ENCODE results near the gene ASTN1. TPM values are rescaled to one million over a fixed set of nuclear protein-coding genes. Genes with fewer than 3 reads are reported as not detected.
A peak's percentile ranks its signal among the peaks of the same experiment; 100 is the strongest.

Gene ASTN1
- total and polyA plus RNA-seq, 4 donors: 33.4 to 127 (median 82.8) TPM

DNA sequence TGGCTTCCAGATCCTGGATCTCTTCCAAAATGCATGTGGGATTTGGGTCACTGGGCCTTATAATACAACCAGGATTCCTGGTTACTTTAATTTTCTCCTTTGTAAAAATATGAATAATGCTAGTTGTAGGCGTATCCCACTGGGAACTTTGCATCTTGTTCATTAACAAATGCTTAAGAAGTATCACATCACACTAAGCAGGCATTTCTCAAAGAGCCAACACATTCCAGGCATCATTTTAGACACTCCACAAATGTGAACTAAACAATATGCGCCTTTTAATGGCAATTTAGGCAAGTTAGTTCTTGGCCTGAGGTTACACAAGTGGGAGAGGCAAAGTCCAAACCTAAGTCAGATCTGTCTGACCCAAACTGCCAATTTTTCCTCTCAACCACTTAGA, 22.1 kb upstream of the ASTN1 start:
- WGBS (ENCODE audit: insufficient coverage): 83% methylated on average over 1 of the region's 2 CpGs
- Histone ChIP-seq H3K27ac (ENCODE audit: low read depth, low read length) (no peak overlapping the region), H3K27me3 (ENCODE audit: control insufficient read depth, insufficient read depth, low read length) (no peaks in the 10 kb centered on the region), H3K4me1 (ENCODE audit: control insufficient read depth, insufficient read depth, low read length) (peaks cover 3% of the 10 kb centered on the region), H3K9me3 (ENCODE audit: control insufficient read depth, insufficient read depth, low read length) (no peaks in the 10 kb centered on the region), H3K4me3 (ENCODE audit: low read depth, low read length) (no peak overlapping the region), H3K36me3 (ENCODE audit: control insufficient read depth, insufficient read depth, low read length) (no peaks in the 10 kb centered on the region)
- no peak for DNase-seq (ENCODE audit: low read depth in 4 of 6, low spot score in 6 of 6)

DNA sequence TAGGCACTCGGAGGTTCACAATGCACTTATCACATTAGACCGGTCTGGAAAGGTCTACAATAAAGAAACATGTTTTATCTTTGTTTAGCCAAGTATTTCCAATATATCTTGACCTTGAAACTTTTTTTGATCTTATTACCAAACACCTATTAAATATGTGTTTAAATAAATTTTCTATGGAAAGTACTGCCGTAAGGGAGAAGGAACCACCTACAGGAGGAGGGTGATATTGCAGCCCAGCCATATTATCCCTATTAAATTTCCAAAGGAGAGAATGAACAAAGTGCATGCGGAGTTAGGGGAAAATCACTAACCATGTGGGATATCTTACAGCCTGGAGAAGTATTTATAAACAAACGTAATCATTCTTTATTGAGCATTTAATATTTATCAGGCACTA, 20.7 kb upstream of the ASTN1 start:
- Histone ChIP-seq H3K27ac (ENCODE audit: low read depth, low read length) (no peak overlapping the region), H3K9me3 (ENCODE audit: control insufficient read depth, insufficient read depth, low read length) (no peaks in the 10 kb centered on the region), H3K27me3 (ENCODE audit: control insufficient read depth, insufficient read depth, low read length) (peaks cover 3% of the 10 kb centered on the region), H3K36me3 (ENCODE audit: control insufficient read depth, insufficient read depth, low read length) (peaks cover 2% of the 10 kb centered on the region), H3K4me1 (ENCODE audit: control insufficient read depth, insufficient read depth, low read length) (peaks cover 9% of the 10 kb centered on the region), H3K4me3 (ENCODE audit: low read depth, low read length) (no peak overlapping the region)
- no CpG with 5 or more reads among the region's 5 CpGs for WGBS (ENCODE audit: insufficient coverage)
- no peak for DNase-seq (ENCODE audit: low read depth in 4 of 6, low spot score in 6 of 6)

DNA sequence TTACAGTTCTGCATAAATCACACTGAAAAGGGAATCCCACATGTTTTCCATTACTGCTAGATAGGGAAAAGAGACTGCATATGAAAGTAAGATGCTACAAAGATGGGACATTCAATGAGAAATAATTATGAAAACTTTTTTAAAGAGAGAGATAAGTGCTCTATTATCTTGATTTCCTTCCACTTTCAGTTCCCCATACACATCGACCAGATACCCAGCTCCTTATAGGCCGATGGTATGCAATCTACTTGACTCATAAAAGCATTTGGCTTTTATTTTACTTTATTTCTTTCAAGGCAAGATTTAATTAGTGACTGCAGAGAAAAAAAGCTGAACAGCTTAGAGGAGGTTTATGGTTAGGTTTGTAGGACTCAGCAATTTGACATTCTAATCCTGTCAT, 19.3 kb upstream of the ASTN1 start:
- Histone ChIP-seq H3K4me1 (ENCODE audit: control insufficient read depth, insufficient read depth, low read length) (peaks cover 9% of the 10 kb centered on the region), H3K27me3 (ENCODE audit: control insufficient read depth, insufficient read depth, low read length) (peaks cover 3% of the 10 kb centered on the region), H3K36me3 (ENCODE audit: control insufficient read depth, insufficient read depth, low read length) (peaks cover 2% of the 10 kb centered on the region), H3K4me3 (ENCODE audit: low read depth, low read length) (no peak overlapping the region), H3K9me3 (ENCODE audit: control insufficient read depth, insufficient read depth, low read length) (no peaks in the 10 kb centered on the region), H3K27ac (ENCODE audit: low read depth, low read length) (no peak overlapping the region)
- no CpG with 5 or more reads among the region's 2 CpGs for WGBS (ENCODE audit: insufficient coverage)
- DNase-seq (ENCODE audit: low read depth in 4 of 6, low spot score in 6 of 6): no peak

DNA sequence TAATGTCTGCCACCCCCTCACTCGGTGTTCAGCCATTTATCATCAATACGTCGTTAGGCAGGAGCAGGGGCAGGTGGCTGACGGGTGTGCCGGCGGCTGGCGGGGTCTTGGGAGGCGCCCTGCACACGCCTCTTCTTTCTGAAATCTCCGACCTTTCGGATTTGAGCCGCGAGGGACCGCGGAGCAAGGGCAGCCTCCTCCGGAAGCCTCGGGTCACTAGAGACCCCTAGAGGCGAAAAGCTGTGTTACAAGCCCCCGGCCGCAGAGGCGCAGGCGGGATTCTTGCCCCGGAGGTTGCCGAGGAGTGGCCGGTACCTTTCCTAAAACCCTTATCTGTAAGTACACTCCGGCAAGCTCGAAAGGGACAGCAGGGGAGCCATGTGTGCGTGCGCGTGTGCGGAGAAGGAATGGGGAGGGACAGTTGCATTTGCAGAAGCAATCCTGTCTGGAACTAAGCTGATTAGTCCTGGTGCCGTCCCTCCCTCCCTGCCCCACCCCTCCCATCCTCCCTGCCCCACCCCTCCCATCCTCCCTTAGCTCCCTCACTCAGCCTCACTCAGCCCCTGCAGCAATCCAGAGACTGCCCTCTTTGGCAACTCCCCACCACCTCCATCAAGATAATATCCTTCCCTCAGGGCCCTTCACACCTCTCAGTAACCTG, 17.2 kb upstream of the ASTN1 start:
- H3K4me3 ChIP-seq (ENCODE audit: low read depth, low read length): peak overlapping the region; percentile 34
- under 1% methylated on average over 25 of the region's 32 CpGs for WGBS (ENCODE audit: insufficient coverage)
- peaks cover 2% of the 10 kb centered on the region for H3K36me3 ChIP-seq (ENCODE audit: control insufficient read depth, insufficient read depth, low read length)
- peak in 3 of 6 donors; percentile 53 to 90 (median 85) for DNase-seq (ENCODE audit: low read depth in 4 of 6, low spot score in 6 of 6)
- H3K4me1 ChIP-seq (ENCODE audit: control insufficient read depth, insufficient read depth, low read length): peaks cover 9% of the 10 kb centered on the region
- H3K9me3 ChIP-seq (ENCODE audit: control insufficient read depth, insufficient read depth, low read length): no peaks in the 10 kb centered on the region
- H3K27ac ChIP-seq (ENCODE audit: low read depth, low read length): no peak overlapping the region
- H3K27me3 ChIP-seq (ENCODE audit: control insufficient read depth, insufficient read depth, low read length): peaks cover 3% of the 10 kb centered on the region

DNA sequence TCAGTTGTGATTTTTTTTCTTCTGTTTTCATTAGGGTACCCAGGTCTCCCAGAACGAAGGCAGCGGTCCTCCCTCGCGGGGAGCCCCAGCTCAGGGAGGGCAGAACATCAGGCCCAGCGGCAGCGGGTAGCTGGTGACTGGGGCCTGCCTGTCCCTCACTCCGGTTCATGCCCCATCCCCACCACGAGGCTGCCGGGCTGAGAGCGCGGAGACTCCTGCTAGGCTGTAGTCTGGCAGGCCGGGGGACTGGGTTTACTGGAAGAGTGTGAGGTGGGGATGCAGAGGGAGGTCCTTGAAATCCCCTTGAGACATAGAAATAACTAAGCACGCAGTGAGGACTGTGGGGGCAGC, 16.7 kb upstream of the ASTN1 start:
- peaks cover 9% of the 10 kb centered on the region for H3K4me1 ChIP-seq (ENCODE audit: control insufficient read depth, insufficient read depth, low read length)
- no peak for DNase-seq (ENCODE audit: low read depth in 4 of 6, low spot score in 6 of 6)
- no peak overlapping the region for H3K27ac ChIP-seq (ENCODE audit: low read depth, low read length)
- peak overlapping the region; percentile 34 for H3K4me3 ChIP-seq (ENCODE audit: low read depth, low read length)
- H3K36me3 ChIP-seq (ENCODE audit: control insufficient read depth, insufficient read depth, low read length): peaks cover 2% of the 10 kb centered on the region
- 11% methylated on average over 8 of the region's 13 CpGs for WGBS (ENCODE audit: insufficient coverage)
- H3K27me3 ChIP-seq (ENCODE audit: control insufficient read depth, insufficient read depth, low read length): peaks cover 3% of the 10 kb centered on the region
- no peaks in the 10 kb centered on the region for H3K9me3 ChIP-seq (ENCODE audit: control insufficient read depth, insufficient read depth, low read length)

DNA sequence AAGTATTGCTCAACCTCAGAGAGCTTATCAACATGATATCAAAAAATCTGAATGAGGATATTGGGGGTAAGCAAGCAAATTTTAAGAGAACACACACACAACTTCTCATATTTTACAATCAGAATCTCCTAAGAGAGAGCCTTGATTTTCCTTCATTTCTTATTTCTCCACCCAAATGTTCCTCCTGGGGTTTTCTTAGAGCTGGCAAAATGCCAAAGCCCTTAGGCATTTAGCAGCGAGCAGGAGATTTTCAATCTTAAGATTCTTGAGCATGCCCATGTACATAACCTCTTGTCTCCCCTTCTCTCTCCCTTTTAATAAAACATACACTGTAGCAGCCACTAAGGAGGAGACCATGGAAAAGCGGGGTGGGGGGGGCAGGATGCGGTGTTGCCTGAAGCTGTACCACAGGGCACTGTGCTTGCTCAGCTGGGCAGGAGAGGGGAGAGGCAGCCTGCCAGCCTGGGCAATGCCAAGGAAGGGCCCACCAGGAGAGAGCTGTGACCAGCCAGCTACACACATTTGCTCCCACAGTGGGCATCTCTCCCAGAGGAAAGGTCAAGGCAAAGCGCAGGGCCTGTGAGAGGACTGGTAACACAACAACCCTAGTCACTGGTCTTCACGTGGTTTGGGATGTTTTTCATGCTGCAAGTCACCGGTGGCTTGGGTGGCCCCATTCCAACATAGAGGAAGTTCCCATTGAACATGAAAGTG, 10.6 kb upstream of the ASTN1 start:
- no peaks in the 10 kb centered on the region for H3K36me3 ChIP-seq (ENCODE audit: control insufficient read depth, insufficient read depth, low read length)
- peak in 2 of 6 donors; percentile 48 to 58 for DNase-seq (ENCODE audit: low read depth in 4 of 6, low spot score in 6 of 6)
- H3K4me3 ChIP-seq (ENCODE audit: low read depth, low read length): no peak overlapping the region
- WGBS (ENCODE audit: insufficient coverage): 39% methylated on average over 5 of the region's 6 CpGs
- peaks cover 7% of the 10 kb centered on the region for H3K27me3 ChIP-seq (ENCODE audit: control insufficient read depth, insufficient read depth, low read length)
- H3K9me3 ChIP-seq (ENCODE audit: control insufficient read depth, insufficient read depth, low read length): no peaks in the 10 kb centered on the region
- peaks cover 12% of the 10 kb centered on the region for H3K4me1 ChIP-seq (ENCODE audit: control insufficient read depth, insufficient read depth, low read length)
- H3K27ac ChIP-seq (ENCODE audit: low read depth, low read length): no peak overlapping the region

DNA sequence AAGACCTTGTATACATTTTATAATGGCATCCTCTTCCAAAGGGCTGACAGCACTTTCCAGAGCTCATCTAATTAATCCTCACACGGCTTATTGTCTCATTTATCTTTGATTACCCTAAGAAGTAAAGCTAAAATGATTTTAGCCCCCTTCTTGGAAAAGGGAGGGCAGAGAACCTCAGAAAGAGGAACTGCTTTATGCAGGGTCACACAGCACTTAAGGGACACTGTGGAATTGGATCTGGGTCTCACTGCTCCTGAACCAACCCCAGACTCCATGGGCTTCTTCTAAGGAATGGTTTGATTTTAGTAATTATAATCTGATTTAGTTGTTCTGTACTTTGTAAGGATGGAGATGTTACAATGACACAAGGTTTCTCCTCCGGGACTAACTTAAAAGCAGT, 9.5 kb upstream of the ASTN1 start:
- Histone ChIP-seq H3K9me3 (ENCODE audit: control insufficient read depth, insufficient read depth, low read length) (no peaks in the 10 kb centered on the region), H3K36me3 (ENCODE audit: control insufficient read depth, insufficient read depth, low read length) (no peaks in the 10 kb centered on the region), H3K4me1 (ENCODE audit: control insufficient read depth, insufficient read depth, low read length) (peaks cover 12% of the 10 kb centered on the region), H3K27me3 (ENCODE audit: control insufficient read depth, insufficient read depth, low read length) (peaks cover 10% of the 10 kb centered on the region), H3K27ac (ENCODE audit: low read depth, low read length) (no peak overlapping the region), H3K4me3 (ENCODE audit: low read depth, low read length) (no peak overlapping the region)
- no peak for DNase-seq (ENCODE audit: low read depth in 4 of 6, low spot score in 6 of 6)
- WGBS (ENCODE audit: insufficient coverage): 100% methylated on average over 1 of the region's 2 CpGs

DNA sequence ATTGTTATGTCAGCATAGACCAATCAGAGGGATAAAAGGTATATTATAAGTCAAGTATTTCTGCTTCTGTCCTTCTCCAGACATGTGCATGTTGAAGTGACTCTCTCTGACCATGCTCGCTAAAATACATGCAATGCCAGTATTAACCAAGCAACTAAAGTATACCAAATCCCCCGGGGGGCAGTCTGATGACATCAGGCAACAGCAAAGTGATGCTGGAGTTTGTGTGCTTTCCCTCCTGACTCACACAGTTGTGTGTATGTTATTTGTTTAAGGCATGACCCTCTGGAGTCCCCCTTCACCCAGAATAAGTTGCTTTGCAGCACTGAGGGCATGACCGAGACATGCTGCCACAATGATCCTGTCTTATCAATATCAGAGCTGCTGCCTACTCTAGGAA, 8.4 kb upstream of the ASTN1 start:
- H3K27me3 ChIP-seq (ENCODE audit: control insufficient read depth, insufficient read depth, low read length): peaks cover 10% of the 10 kb centered on the region
- no peaks in the 10 kb centered on the region for H3K36me3 ChIP-seq (ENCODE audit: control insufficient read depth, insufficient read depth, low read length)
- H3K9me3 ChIP-seq (ENCODE audit: control insufficient read depth, insufficient read depth, low read length): no peaks in the 10 kb centered on the region
- peak in 1 of 6 donors; percentile 46 for DNase-seq (ENCODE audit: low read depth in 4 of 6, low spot score in 6 of 6)
- peak overlapping the region; percentile 4 for H3K4me3 ChIP-seq (ENCODE audit: low read depth, low read length)
- H3K4me1 ChIP-seq (ENCODE audit: control insufficient read depth, insufficient read depth, low read length): peaks cover 12% of the 10 kb centered on the region
- 60% methylated on average over 1 of the region's 3 CpGs for WGBS (ENCODE audit: insufficient coverage)
- no peak overlapping the region for H3K27ac ChIP-seq (ENCODE audit: low read depth, low read length)

DNA sequence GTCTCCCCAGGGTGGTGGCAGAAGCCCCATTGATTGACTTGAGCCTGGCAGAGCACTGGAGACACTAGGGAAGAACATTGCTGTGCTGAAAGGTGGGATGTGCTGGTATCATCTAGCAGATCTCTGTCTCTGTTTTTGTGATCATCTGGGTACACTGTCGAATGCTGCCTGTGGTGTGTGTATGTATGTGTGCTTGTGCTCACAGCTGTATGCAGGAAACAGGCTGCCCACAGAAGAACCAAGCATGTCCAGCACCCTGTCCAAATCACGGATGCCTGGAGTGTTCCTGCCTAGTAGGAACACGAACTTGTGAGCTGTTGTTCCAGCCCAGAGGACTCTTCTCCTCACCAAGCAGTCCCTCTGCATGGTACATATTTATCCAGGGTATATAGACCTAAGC, 7.8 kb upstream of the ASTN1 start:
- Histone ChIP-seq H3K27ac (ENCODE audit: low read depth, low read length) (no peak overlapping the region), H3K4me1 (ENCODE audit: control insufficient read depth, insufficient read depth, low read length) (peaks cover 12% of the 10 kb centered on the region), H3K36me3 (ENCODE audit: control insufficient read depth, insufficient read depth, low read length) (no peaks in the 10 kb centered on the region), H3K27me3 (ENCODE audit: control insufficient read depth, insufficient read depth, low read length) (peaks cover 10% of the 10 kb centered on the region), H3K9me3 (ENCODE audit: control insufficient read depth, insufficient read depth, low read length) (no peaks in the 10 kb centered on the region), H3K4me3 (ENCODE audit: low read depth, low read length) (peak overlapping the region; percentile 75)
- 42% methylated on average over 3 of the region's 3 CpGs for WGBS (ENCODE audit: insufficient coverage)
- peak in 2 of 6 donors; percentile 23 to 59 for DNase-seq (ENCODE audit: low read depth in 4 of 6, low spot score in 6 of 6)

Data from spinal cord (tissue), 10 donors.